GM18526 (cell line): ENCODE measurements around the gene CCDC170.

Experiments
- POLR2A ChIP-seq: IDR thresholded peaks from 3 replicates; pipeline ENCODE4 v1.6.1; 2011; ENCODE audit not compliant: insufficient read length; ENCODE audit errors: extremely low read depth

CCDC170 gene

GRCh38 chr6:151524059-151524458, 30.2 kb downstream of the CCDC170 start:
- TF ChIP-seq POLR2A, result no peak

- no peak for TF ChIP-seq POLR2A
These were observed 40.8 kb downstream of the CCDC170 start for GRCh38 chr6:151534576-151534975.

- no peak for TF ChIP-seq POLR2A
These were observed 41.8 kb downstream of the CCDC170 start for GRCh38 chr6:151535476-151536187.

GRCh38 chr6:151536188-151536479, 42.3 kb downstream of the CCDC170 start:
- TF ChIP-seq POLR2A, result no peak

DNA sequence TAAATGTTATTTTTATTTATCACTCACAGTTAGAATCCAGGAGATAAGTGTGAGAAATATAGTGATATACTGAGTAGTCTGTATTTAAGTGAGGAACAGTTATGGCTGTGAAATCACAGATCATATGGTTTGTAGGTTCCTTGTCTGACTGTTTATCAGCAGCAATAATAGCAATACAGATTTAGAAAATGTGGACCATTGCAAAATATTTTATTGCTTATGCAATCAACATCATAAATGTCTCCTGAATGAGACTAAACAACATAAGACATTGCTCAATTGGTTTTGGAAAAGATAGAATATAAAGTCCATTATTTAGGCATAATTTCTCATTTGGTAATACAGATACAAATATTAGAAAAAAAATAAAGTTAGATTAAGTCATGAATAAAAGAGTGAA, 43.7 kb downstream of the CCDC170 start:
- no peak for TF ChIP-seq POLR2A

DNA sequence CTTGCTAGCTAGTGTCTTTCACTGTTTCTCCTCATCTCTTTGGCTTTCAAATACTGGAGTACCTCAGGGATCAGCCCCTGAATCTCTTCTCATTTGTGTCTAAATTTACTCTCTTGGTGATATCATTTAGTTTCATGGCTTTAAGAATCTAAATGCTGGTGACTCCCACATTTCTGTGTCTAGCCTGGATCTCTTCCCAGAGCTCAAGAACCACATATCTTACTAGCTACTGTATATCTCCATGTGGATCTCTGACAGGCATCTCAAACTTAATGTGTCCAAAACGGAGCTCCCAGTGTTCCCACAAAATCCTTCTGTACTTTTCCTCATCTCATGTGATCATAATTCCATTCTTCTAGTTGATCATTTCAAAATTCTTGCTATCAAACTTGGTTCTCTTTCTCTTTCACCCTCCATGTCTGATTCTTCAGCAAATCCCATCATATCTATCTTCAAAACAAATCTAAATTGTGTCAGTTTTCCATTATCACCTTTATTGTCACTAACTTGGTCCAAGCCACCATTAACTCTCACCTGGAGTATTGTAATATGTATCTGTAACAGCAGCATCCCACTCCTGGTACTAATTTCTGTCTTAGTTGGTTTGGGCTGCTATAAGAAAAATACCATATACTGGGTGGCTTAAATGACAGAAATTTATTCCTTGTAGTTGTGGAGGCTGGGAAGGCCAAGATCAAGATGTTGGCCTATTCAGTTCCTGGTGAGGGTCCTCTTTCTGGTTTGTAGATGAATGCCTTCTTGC, 45.9 kb downstream of the CCDC170 start:
- TF ChIP-seq POLR2A, result no peak

DNA sequence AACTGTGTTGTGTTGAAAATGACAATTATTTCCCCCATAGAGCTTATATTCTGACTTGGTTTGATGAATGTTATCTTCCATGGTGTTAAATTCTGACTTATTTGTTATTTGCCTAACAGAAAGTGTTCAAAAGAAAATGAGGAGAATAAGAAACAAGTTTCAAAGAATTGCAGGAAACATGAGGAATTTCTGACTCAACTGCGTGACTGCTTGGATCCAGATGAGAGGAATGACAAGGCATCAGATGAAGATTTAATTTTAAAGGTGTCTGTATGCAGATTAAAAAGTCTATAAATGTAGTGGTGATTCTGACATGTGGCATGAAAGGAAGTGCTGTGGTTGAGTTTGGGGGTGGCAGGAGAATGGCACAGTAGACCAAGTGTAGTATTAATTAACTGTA, 50.6 kb downstream of the CCDC170 start:
- no peak for TF ChIP-seq POLR2A

GRCh38 chr6:151546941-151547659, 53.3 kb downstream of the CCDC170 start:
- no peak for TF ChIP-seq POLR2A

- TF ChIP-seq POLR2A, result no peak
These were observed 54.4 kb downstream of the CCDC170 start for GRCh38 chr6:151548201-151548600.

- no peak for TF ChIP-seq POLR2A
These were observed 56.0 kb downstream of the CCDC170 start for GRCh38 chr6:151549790-151550189.

DNA sequence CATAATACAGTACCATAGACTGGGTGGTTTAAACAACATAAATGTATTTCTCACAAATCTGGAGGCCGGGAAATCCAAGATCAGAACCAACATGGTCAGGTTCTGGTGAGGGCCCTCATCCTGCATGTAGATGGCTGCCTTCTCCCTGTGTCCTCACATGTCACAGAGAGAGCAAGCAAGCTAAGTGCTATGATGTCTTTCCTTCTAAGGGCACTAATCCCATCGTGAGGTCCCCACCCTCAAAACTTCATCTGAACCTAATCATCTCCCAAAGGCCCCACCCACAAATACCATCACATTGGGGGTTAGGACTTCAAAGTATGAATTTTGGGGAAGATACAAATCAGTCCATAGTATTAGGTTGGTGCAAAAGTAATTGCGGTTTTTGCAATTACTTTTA, 56.8 kb downstream of the CCDC170 start:
- no peak for TF ChIP-seq POLR2A

DNA sequence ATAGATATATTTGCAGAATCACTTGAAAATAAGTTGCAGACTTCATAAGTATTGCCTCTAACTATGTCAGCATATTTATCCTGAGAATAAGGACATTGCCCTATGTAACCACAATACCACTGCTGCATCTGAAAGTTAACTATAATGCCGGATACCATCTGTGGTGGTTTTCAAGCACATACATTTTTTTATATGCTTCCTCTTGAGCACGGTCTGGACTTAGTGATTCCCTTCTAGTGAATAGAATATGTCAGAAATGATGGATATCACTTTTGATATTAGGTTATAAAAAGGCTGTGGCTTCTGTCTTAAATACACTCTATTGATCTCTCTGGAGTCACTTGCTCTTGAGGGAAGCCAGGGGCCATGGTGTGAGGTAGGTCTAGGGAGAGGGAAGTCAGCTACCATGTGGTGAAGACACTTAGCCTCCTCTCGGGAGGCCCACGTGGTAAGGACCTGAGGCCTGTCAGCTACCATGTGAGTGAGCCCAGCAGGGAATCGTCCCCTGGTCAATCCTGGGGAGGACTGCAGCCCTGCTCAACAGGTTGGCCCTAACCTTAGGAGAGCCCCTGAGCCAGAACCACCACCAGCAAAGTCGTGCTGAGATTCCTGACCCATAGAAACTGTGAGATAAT, 57.5 kb downstream of the CCDC170 start:
- TF ChIP-seq POLR2A, result no peak

GRCh38 chr6:151553416-151554165, 59.8 kb downstream of the CCDC170 start:
- TF ChIP-seq POLR2A, result no peak

GRCh38 chr6:151561238-151561637, 67.4 kb downstream of the CCDC170 start:
- no peak for TF ChIP-seq POLR2A

DNA sequence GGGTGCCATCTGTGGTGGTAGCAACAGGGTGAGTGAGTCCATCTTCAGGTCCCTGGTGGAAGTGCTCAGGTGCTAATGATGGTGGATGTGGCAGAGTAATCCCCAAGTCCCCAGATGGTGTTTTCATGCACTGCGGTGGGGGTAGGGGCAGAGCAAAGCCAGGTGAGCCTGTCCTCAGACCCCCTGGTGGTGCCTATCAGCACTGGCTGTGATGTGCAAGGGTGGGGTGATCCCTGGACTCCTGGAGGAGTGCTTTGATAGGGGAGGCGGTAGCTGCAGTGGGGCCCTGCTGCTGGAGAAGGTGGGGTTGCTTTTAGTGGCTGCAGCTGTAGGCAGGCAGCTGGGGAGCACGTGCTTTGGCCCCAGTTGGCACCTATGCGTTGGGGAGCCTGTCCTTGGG, 70.8 kb downstream of the CCDC170 start:
- TF ChIP-seq POLR2A, result no peak
